Activated naive CD4-positive, alpha-beta T cell treated with anti-CD3 and anti-CD28 coated beads, Interleukin-2, amount 50 U/mL, for 24 hours (primary cell): ENCODE data around the gene VARS1.
A peak's percentile ranks its signal among the peaks of the same experiment; 100 is the strongest.
"Not testable (repeated sequence)": the region's sequence is repeated elsewhere in the genome, so short reads cannot be mapped to it uniquely, and the experiment has no call there.

Source experiments
- H3K27ac Mint-ChIP-seq: one replicate; pipeline ENCODE4 v1.8.0; 2021; ENCODE audit warnings: mild to moderate bottlenecking, mixed read lengths
- H3K27me3 Mint-ChIP-seq: one replicate; pipeline ENCODE4 v1.8.0; 2021; ENCODE audit warnings: mixed read lengths
- H3K36me3 Mint-ChIP-seq: one replicate; pipeline ENCODE4 v1.8.0; 2021; ENCODE audit warnings: mixed read lengths
- H3K4me1 Mint-ChIP-seq: one replicate; pipeline ENCODE4 v1.8.0; 2021; ENCODE audit warnings: mixed read lengths
- H3K4me3 Mint-ChIP-seq: one replicate; pipeline ENCODE4 v1.8.0; 2021; ENCODE audit warnings: mild to moderate bottlenecking, mixed read lengths
- H3K9me3 Mint-ChIP-seq: one replicate; pipeline ENCODE4 v1.8.0; 2021; ENCODE audit warnings: mixed read lengths

The VARS1 gene

DNA sequence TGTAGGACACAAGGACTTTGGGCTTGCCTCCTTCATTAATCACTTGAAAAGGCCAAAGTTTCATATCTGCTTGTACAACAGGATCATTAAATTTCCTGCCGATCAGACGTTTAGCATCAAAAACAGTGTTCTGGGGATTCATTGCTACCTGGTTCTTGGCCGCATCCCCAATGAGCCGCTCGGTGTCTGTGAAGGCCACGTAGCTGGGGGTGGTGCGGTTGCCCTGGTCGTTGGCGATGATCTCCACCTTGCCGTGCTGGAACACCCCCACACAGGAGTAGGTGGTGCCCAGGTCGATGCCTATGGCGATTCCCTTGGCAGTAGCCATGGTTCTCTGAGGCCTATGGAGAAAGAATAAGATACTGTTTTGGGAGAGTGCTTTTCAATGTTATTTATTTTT lies 16.1 kb upstream of the VARS1 start:
- Mint-ChIP-seq H3K27ac (no peak overlapping the region), H3K4me1 (peaks cover 25% of the 10 kb centered on the region), H3K4me3 (no peak overlapping the region), H3K27me3 (no peaks in the 10 kb centered on the region), H3K9me3 (no peaks in the 10 kb centered on the region), H3K36me3 (peaks cover 5% of the 10 kb centered on the region)

DNA sequence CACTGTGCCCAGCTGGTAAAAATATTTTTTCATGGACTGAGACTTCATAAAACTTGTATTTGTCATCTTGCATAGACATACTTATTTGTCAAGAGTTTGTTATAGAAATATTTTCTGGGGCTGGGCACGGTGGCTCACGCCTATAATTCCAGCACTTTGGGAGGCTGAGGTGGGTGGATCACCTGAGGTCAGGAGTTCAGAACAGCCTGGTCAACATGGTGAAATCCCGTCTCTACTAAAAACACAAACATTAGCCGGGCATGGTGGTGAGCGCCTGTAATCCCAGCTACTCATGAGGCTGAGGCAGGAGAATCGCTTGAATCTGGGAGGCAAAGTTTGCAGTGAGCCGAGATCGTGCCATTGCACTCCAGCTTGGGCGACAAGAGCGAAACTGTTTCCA lies 13.0 kb upstream of the VARS1 start:
- H3K4me3 Mint-ChIP-seq, H3K36me3 Mint-ChIP-seq, H3K27ac Mint-ChIP-seq, H3K27me3 Mint-ChIP-seq, H3K9me3 Mint-ChIP-seq: not testable (repeated sequence)
- H3K4me1 Mint-ChIP-seq: peaks cover 27% of the 10 kb centered on the region

DNA sequence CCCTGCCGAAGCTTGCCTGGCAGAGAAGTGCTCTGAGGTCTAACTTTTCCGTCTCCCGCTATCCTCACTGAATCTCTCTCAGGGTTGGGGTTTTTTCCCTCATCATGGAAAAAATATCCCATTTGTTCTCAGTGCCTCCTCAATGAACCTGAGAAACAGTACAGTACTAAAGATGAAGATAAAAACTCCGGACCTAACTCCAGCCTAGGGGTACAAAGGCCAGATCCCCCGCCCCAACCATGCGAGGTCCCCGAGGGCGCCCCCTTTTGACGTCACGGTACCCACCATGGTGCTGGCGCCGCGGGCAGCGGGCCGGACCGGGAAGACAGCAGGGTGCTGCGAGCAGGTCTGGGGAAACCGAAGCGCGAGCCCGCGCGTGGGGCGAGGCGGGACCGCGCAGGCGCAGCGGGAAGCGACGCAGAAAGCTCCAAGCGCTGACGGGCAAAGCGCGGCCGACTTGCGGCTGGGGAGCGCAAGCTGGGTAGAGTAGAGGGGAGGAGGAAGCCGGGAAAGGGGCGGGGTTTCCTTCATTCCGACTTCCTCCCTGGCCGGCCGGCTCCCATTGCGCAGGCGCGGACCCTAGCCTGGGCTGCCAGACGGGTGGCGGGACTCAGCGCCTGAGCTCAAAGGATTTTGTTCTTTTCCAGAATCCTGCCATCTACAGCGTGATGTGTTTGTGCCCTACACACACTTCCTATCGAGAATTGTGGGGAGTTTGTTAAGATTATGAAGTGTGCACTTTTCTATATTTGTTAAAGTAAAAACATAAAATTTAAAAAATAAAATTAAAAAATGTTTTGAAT lies 11.1 kb upstream of the VARS1 start, which contains the start of gene LSM2:
Gene LSM2, minus strand, starts transcription at position 497 of the 803 bp plus-strand sequence. Its CDS starts 209 bp downstream, at position 288.
- no peaks in the 10 kb centered on the region for H3K27me3 Mint-ChIP-seq
- H3K36me3 Mint-ChIP-seq: peaks cover 7% of the 10 kb centered on the region
- no peaks in the 10 kb centered on the region for H3K9me3 Mint-ChIP-seq
- H3K27ac Mint-ChIP-seq: peak within 1 kb of the TSS; percentile 96
- peak within 1 kb of the TSS; percentile 99 for H3K4me3 Mint-ChIP-seq
- peaks cover 19% of the 10 kb centered on the region for H3K4me1 Mint-ChIP-seq

DNA sequence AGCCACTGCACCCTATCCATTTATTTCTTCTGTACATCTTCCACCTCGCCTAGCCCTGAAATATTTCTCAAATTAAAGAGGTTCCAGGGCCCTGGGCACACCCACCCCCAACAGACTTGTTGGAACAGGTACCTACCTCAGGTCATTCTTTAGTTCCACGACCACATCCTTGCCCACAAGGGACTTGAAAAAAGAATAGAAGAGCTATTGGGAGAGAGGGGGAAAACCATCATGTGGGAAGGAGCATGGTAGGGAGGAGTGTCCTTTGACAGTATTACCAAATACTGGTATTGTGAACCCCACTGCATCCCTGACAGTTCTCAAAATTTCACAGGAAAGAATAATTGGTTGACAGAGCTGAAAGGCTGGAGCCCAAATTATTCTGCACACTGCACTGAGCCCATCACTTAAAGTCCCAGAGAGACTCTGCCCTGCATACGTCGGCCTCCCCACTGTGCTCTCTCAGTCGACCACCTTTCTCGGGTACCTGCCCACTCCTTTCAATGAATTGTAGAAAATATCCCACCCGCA lies 10.5 kb upstream of the VARS1 start:
- Mint-ChIP-seq H3K4me3 (peak overlapping the region; percentile 99), H3K36me3 (peaks cover 7% of the 10 kb centered on the region), H3K27ac (peak overlapping the region; percentile 96), H3K4me1 (peaks cover 22% of the 10 kb centered on the region), H3K9me3 (no peaks in the 10 kb centered on the region), H3K27me3 (no peaks in the 10 kb centered on the region)

DNA sequence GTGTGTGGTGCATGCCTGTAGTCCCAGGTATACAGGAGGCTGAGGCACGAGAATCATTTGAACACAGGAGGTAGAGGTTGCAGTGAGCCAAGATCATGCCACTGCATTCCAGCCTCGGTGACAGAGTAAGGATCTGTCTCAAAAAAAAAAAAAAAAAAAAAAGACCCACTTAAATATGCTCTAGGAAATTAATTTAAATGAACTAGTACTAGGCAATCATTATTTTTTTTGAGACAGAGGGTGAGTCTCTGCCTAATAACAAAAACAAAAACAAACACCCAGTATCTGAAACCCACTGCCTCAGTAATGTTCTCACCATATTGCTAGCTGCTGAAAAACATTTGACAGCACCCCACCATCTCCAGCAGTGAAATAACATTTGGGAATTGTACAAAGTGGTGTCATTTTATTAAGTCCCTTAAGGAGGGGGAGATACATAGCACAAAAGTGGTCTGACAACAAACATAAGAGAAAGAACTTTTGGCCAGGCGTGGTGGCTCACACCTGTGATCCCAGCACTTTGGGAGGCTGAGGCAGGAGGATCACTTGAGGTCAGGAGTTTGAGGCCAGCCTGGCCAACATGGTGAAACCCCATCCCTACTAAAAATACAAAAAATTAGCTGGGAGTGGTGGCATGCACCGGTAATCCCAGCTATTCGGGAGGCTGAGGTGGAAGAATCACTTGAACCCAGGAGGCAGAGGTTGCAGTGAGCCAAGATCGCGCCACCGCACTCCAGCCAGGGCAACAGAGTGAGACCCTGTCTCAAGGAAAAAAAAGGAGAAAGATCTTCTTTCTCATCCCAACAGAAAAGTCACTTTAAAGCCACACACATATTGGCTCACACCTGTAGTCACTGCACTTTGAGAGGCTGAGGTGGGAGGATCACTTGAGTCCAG lies 5.7 kb upstream of the VARS1 start:
- H3K27ac Mint-ChIP-seq, H3K9me3 Mint-ChIP-seq, H3K4me3 Mint-ChIP-seq, H3K27me3 Mint-ChIP-seq, H3K36me3 Mint-ChIP-seq: not testable (repeated sequence)
- peaks cover 33% of the 10 kb centered on the region for H3K4me1 Mint-ChIP-seq

DNA sequence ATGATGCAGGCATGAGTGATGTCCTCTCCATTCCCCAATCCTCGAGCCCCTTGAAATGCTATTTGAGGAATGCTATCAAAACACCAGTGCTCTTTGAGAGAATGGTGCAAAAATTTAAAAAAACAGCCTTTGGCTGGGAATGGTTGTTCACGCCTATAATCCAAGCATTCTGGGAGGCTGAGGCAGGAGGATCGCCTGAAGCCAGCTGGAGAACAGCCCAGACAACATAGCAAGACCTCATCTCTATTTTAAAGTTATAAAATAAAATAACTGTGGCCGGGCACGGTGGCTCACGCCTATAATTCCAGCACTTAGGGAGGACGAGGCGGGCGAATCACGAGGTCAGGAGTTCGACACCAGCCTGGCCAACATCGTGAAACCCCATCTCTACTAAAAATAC lies 4.2 kb upstream of the VARS1 start:
- no peaks in the 10 kb centered on the region for H3K36me3 Mint-ChIP-seq

DNA sequence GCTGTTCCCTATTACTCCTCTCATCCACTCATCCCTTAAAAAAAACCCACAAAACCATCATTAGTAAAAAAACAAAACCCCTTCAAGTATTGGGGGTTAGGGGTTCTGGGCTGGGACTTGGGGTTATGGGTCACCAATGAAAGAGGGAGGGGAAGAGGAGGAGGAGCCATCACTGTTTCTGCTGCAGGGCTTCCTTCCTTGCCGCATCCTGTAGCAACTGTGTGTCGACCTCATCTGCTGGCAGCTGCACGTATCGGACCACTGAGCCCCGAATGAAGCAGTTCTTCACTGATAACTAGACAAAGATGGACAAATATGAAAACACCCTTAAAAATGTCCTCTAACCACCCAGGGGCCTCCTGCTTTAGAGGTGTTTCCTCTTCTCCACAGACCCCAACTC lies 2.0 kb upstream of the VARS1 start:
- no peaks in the 10 kb centered on the region for H3K9me3 Mint-ChIP-seq
- H3K4me1 Mint-ChIP-seq: peaks cover 34% of the 10 kb centered on the region
- H3K27me3 Mint-ChIP-seq: no peaks in the 10 kb centered on the region
- H3K27ac Mint-ChIP-seq: peak overlapping the region; percentile 43
- peaks cover 2% of the 10 kb centered on the region for H3K36me3 Mint-ChIP-seq
- peak overlapping the region; percentile 67 for H3K4me3 Mint-ChIP-seq

More for the DNA sequence above, 4.2 kb upstream of the VARS1 start:
- Mint-ChIP-seq H3K4me3 (no peak overlapping the region), H3K27ac (no peak overlapping the region), H3K27me3 (no peaks in the 10 kb centered on the region), H3K4me1 (peaks cover 26% of the 10 kb centered on the region), H3K9me3 (no peaks in the 10 kb centered on the region)

DNA sequence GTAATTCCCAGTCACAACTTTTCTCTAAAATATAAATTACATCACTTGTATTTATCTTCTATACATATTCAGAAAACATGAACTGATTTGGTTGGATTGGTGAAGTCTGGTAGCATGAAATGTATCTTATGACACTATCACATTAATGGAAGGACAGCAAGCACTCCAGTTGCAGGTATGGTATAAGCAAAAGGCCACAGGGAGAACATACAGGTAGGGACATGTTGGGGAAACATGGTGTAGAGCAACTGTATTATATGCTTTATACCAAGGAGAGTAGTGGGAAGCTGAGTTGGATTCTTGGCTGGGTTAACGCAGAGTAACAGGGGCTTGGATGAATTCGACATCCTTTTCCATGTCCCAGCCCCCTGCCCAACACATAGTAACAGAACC lies 1.4 kb upstream of the VARS1 start:
- H3K27me3 Mint-ChIP-seq: no peaks in the 10 kb centered on the region
- H3K4me3 Mint-ChIP-seq: peak overlapping the region; percentile 48
- peaks cover 34% of the 10 kb centered on the region for H3K4me1 Mint-ChIP-seq
- H3K9me3 Mint-ChIP-seq: no peaks in the 10 kb centered on the region
- peaks cover 2% of the 10 kb centered on the region for H3K36me3 Mint-ChIP-seq
- no peak overlapping the region for H3K27ac Mint-ChIP-seq

DNA sequence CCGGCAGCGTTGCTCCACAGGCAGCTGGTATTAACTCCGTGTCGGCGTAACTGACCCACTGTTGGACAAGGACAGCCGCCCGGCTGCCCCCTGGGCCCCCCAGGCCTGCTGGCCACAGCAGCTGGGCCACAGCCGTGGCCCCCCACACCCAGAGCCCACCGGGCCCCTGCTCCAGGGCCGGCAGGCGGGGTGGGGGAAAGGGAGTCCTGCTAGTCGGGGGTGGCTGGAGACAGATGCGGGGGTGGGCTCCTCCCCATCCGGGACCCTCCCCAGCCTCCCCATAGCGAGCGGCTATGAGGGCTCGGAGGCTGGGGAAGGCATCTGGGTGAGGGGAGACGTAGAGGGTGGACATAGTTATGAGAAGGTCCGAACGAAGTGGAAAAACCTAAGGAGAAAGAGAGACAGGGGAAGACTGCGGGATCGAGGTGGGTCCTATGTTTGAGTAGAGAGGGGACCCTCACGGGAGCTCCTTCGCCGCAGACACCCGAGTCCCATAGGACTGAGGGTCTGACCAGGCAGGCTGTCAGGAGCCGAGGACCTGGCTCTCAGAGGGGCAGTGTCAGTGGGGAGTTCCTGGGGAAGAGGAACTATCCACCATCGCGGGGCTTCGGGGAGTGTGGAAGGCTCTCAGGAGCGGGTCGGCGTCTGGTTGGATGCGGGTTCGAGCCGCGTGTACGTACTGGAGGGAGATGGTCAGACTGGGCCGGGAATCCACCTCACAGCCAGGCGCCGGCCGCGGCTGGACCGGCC lies 511 bp downstream of the VARS1 start:
- Mint-ChIP-seq H3K4me3 (peak overlapping the region; percentile 94), H3K27ac (peak overlapping the region; percentile 100), H3K9me3 (no peaks in the 10 kb centered on the region), H3K4me1 (peaks cover 38% of the 10 kb centered on the region), H3K27me3 (no peaks in the 10 kb centered on the region), H3K36me3 (peaks cover 5% of the 10 kb centered on the region)

DNA sequence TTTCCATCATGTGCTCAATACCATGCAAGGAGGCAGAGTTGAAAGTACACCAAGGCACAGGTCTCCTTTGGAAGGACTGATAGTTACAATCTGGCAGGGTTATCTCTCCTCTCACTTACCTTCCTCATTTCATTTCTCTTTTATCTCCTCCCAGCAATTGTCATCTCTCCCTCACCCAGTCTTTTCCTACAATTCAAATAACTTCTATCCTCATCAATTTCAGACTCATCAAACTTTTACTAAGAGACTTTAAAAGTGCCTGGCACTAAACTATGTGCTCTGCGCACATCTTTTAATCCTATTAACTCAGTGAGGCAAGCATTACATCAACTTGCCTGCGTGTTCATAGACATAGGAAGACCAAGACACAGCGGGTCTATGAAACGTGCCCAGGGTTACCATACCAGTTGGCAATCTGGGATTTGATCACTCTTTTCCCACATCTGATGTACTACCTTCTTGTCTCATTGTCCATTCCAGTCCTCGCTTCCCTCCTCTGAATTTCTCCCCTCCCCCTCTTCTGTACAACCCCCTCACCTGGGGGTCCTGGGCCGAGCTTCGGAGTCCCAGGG lies 1.2 kb downstream of the VARS1 start:
- peak overlapping the region; percentile 94 for H3K4me3 Mint-ChIP-seq

DNA sequence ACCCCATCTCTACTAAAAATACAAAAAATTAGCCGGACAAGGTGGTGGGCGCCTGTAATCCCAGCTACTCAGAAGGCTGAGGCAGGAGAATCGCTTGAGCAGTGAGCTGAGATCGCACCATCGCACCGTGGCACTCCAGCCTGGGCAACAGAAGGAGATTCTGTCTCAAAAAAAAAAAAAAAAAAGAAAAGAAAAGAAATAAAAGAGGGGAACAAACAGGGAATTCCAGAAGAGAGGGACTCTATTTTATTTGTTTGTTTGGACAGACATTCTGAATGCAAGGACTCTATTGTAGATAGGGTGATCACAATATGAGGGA lies 1.7 kb downstream of the VARS1 start:
- H3K9me3 Mint-ChIP-seq: not testable (repeated sequence)
- H3K4me1 Mint-ChIP-seq: peaks cover 38% of the 10 kb centered on the region

More for the DNA sequence above, 1.2 kb downstream of the VARS1 start:
- peak overlapping the region; percentile 88 for H3K27ac Mint-ChIP-seq
- H3K36me3 Mint-ChIP-seq: peaks cover 5% of the 10 kb centered on the region
- no peaks in the 10 kb centered on the region for H3K9me3 Mint-ChIP-seq
- H3K27me3 Mint-ChIP-seq: no peaks in the 10 kb centered on the region
- peaks cover 38% of the 10 kb centered on the region for H3K4me1 Mint-ChIP-seq

DNA sequence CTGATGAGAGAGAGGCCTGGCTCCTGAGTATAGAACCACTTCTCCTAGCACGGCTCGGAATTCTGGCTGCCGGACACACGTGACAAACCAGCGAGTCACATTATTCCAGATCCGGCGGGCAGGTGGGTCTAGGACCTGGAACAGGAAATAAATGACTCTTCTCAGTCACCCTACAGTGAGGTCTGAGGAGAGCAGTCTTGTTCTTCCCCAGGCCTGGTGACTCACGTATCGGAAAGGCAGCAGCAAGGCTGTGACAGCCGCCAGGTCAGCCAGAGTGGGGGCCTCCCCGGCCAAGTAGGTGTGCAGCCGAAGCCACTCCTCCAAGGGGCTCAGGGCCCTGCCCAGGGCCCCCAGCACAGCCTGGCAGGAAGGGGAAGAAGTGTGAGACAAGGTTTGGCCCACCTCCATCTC lies 2.8 kb downstream of the VARS1 start:
- Mint-ChIP-seq H3K9me3 (no peaks in the 10 kb centered on the region), H3K4me1 (peaks cover 31% of the 10 kb centered on the region), H3K36me3 (peaks cover 7% of the 10 kb centered on the region), H3K27me3 (no peaks in the 10 kb centered on the region), H3K27ac (peak overlapping the region; percentile 41), H3K4me3 (peak overlapping the region; percentile 36)

More for the DNA sequence above, 1.7 kb downstream of the VARS1 start:
- peak overlapping the region; percentile 88 for H3K27ac Mint-ChIP-seq
- H3K36me3 Mint-ChIP-seq, H3K27me3 Mint-ChIP-seq: not testable (repeated sequence)
- peak overlapping the region; percentile 94 for H3K4me3 Mint-ChIP-seq

DNA sequence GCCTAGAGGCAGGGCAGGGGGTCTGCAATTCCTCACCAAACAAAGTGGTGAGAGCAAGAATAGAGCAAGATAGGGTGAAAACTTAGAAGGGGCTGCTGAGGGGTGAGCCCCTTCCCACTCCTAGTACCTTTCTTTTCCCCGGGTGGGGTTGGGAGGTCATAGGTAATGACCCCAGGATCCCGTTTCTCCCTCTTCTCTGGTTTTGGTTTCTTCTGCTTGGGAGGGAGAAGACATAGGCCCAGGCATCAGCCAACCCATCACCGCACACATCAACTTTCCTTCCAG lies 3.5 kb downstream of the VARS1 start:
- Mint-ChIP-seq H3K27me3 (no peaks in the 10 kb centered on the region), H3K36me3 (peaks cover 7% of the 10 kb centered on the region), H3K4me3 (no peak overlapping the region), H3K27ac (no peak overlapping the region), H3K4me1 (peaks cover 24% of the 10 kb centered on the region), H3K9me3 (no peaks in the 10 kb centered on the region)

DNA sequence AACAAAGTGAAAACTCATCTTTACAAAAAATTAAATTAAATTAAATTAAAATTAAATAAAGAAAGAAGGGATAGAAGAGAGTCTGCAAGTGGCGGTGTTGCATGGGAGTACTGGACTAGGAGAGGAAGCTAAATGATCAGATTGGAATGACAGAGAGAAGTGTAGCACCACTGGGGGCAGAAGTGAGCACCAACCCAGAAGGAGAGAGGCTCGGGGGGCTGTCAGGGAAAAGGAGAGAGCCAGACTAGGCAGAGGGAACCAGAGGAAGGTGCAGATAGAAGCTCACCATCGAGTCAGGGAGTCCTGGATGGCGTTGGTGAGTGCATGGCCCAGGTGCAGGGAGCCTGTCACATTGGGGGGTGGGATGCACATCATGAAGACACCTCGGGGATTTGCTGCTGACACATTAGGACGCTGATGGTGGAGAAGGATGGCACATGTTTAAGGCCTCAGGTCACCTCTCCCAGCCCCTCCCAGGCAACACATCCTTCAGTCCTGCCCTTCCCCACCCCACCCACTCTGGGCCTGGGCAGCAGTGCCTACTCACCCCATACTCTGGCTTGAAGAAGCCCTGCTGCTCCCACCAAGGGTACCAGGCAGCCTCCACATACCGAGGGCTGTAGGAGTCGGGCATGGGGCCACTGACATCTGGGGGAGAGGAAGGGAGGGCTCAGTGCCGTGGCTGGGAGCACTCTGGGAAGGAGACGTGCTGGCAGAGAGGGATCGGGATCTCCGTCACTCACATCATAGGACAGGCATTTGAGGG lies 4.0 kb downstream of the VARS1 start:
- Mint-ChIP-seq H3K27me3 (no peaks in the 10 kb centered on the region), H3K27ac (no peak overlapping the region), H3K4me3 (no peak overlapping the region), H3K9me3 (no peaks in the 10 kb centered on the region), H3K36me3 (peaks cover 9% of the 10 kb centered on the region), H3K4me1 (peaks cover 21% of the 10 kb centered on the region)

DNA sequence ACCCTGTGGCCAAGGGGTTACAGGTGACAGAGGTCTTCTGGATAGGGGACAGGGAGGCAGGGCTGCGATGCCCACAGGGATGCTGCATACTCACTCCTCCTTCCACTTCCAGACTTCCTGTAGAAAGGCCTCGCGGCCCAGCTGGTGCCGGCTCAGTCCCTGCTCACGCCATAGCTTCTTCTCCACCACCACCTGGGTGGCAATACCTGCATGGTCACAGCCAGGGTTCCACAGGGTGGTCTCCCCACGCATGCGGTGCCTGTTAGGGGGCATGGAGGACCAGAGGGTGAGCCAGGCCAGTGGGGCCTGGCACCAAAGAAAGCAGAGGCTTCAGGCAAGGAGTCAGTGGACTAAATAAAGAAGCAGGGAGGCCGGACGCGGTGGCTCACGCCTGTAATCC lies 10.1 kb downstream of the VARS1 start:
- H3K9me3 Mint-ChIP-seq: no peaks in the 10 kb centered on the region
- H3K4me1 Mint-ChIP-seq: peaks cover under 1% of the 10 kb centered on the region
- H3K4me3 Mint-ChIP-seq: no peak overlapping the region
- H3K36me3 Mint-ChIP-seq: peaks cover 14% of the 10 kb centered on the region
- H3K27me3 Mint-ChIP-seq: no peaks in the 10 kb centered on the region
- H3K27ac Mint-ChIP-seq: no peak overlapping the region
